Stromal cell of bone marrow (primary cell): ENCODE measurements around the gene RGS21.

Experiments used
- DNase-seq: peaks from one replicate; pipeline ENCODE4 v3.0.0-alpha.2; 2012; ENCODE audit warnings: low read depth

RGS21 gene

GRCh38 chr1:192379554-192379953, 62.8 kb downstream of the RGS21 start:
- DNase-seq = no peak

GRCh38 chr1:192382758-192383157, 66.0 kb downstream of the RGS21 start:
- no peak for DNase-seq

GRCh38 chr1:192386051-192386650, 69.4 kb downstream of the RGS21 start:
- no peak for DNase-seq

- no peak for DNase-seq
These were observed 78.4 kb downstream of the RGS21 start for GRCh38 chr1:192395211-192395610.

- no peak for DNase-seq
These were observed 79.1 kb downstream of the RGS21 start for GRCh38 chr1:192395895-192396294.

- no peak for DNase-seq
These were observed 82.4 kb downstream of the RGS21 start for GRCh38 chr1:192399161-192399560.

GRCh38 chr1:192401825-192402224, 85.0 kb downstream of the RGS21 start:
- peak; percentile 31 for DNase-seq

GRCh38 chr1:192402571-192402970, 85.8 kb downstream of the RGS21 start:
- no peak for DNase-seq

- DNase-seq = no peak
These were observed 90.4 kb downstream of the RGS21 start for GRCh38 chr1:192407206-192407605.
